HEK293 (cell line): ENCODE data around the gene LMOD1.

Experiments used
- BCL11A ChIP-seq: fragments of 450-650 bp; formaldehyde crosslinking; IDR thresholded peaks from 2 replicates; pipeline ENCODE4 v1.5.1; 2016; ENCODE audit warnings: low read depth, missing biosample characterization, missing genetic modification characterization
- GLIS2 ChIP-seq: fragments of 450-650 bp; formaldehyde crosslinking; IDR thresholded peaks from 2 replicates; pipeline ENCODE4 v1.5.1; 2016; ENCODE audit warnings: missing biosample characterization, missing genetic modification characterization
- KLF1 ChIP-seq: fragments of 450-650 bp; formaldehyde crosslinking; IDR thresholded peaks from 2 replicates; pipeline ENCODE4 v1.5.1; 2016; ENCODE audit warnings: missing biosample characterization, missing genetic modification characterization
- OSR2 ChIP-seq: fragments of 450-650 bp; formaldehyde crosslinking; IDR thresholded peaks from 2 replicates; pipeline ENCODE4 v1.5.1; 2016; ENCODE audit warnings: missing biosample characterization, missing genetic modification characterization
- RBAK ChIP-seq: fragments of 450-650 bp; formaldehyde crosslinking; IDR thresholded peaks from 2 replicates; pipeline ENCODE4 v1.5.1; 2016; ENCODE audit warnings: missing biosample characterization, missing genetic modification characterization
- SCRT1 ChIP-seq: fragments of 450-650 bp; formaldehyde crosslinking; IDR thresholded peaks from 2 replicates; pipeline ENCODE4 v1.5.1; 2016; ENCODE audit warnings: missing biosample characterization, missing genetic modification characterization, borderline replicate concordance
- SP2 ChIP-seq: fragments of 450-650 bp; formaldehyde crosslinking; IDR thresholded peaks from 2 replicates; pipeline ENCODE4 v1.5.1; 2016; ENCODE audit warnings: missing biosample characterization, missing genetic modification characterization
- SP7 ChIP-seq: fragments of 450-650 bp; formaldehyde crosslinking; IDR thresholded peaks from 2 replicates; pipeline ENCODE4 v1.5.1; 2016; ENCODE audit warnings: missing biosample characterization, missing genetic modification characterization
- TRIM28 ChIP-seq: IDR thresholded peaks from 2 replicates; pipeline ENCODE4 v1.6.1; 2011; ENCODE audit warnings: low read length, control low read depth, borderline replicate concordance
- ZBTB48 ChIP-seq: fragments of 450-650 bp; formaldehyde crosslinking; IDR thresholded peaks from 2 replicates; pipeline ENCODE4 v1.5.1; 2016; ENCODE audit warnings: missing biosample characterization, missing genetic modification characterization
- ZFP69B ChIP-seq: fragments of 450-650 bp; formaldehyde crosslinking; IDR thresholded peaks from 2 replicates; pipeline ENCODE4 v1.5.1; 2016; ENCODE audit warnings: missing biosample characterization, missing genetic modification characterization
- ZIC2 ChIP-seq: fragments of 450-650 bp; formaldehyde crosslinking; IDR thresholded peaks from 2 replicates; pipeline ENCODE4 v1.5.1; 2016; ENCODE audit warnings: missing biosample characterization, missing genetic modification characterization
- ZNF202 ChIP-seq: fragments of 450-650 bp; formaldehyde crosslinking; IDR thresholded peaks from 2 replicates; pipeline ENCODE4 v1.5.1; 2016; ENCODE audit warnings: missing biosample characterization, missing genetic modification characterization, borderline replicate concordance
- ZNF23 ChIP-seq: fragments of 450-650 bp; formaldehyde crosslinking; IDR thresholded peaks from 2 replicates; pipeline ENCODE4 v1.5.1; 2016; ENCODE audit warnings: missing biosample characterization, missing genetic modification characterization, borderline replicate concordance
- ZNF394 ChIP-seq: fragments of 450-650 bp; formaldehyde crosslinking; IDR thresholded peaks from 2 replicates; pipeline ENCODE4 v1.5.1; 2016; ENCODE audit warnings: missing biosample characterization, missing genetic modification characterization, mild to moderate bottlenecking, moderate library complexity, borderline replicate concordance
- ZNF558 ChIP-seq: fragments of 450-650 bp; formaldehyde crosslinking; IDR thresholded peaks from 2 replicates; pipeline ENCODE4 v1.5.1; 2016; ENCODE audit warnings: missing biosample characterization, missing genetic modification characterization
- ZNF610 ChIP-seq: fragments of 450-650 bp; formaldehyde crosslinking; IDR thresholded peaks from 2 replicates; pipeline ENCODE4 v1.5.1; 2016; ENCODE audit warnings: missing biosample characterization, missing genetic modification characterization, borderline replicate concordance
- ZNF629 ChIP-seq: fragments of 450-650 bp; formaldehyde crosslinking; IDR thresholded peaks from 2 replicates; pipeline ENCODE4 v1.5.1; 2017; ENCODE audit warnings: missing biosample characterization, missing genetic modification characterization
- ZNF701 ChIP-seq: fragments of 450-650 bp; formaldehyde crosslinking; IDR thresholded peaks from 2 replicates; pipeline ENCODE4 v1.5.1; 2016; ENCODE audit warnings: missing biosample characterization, missing genetic modification characterization
- ZNF777 ChIP-seq: fragments of 450-650 bp; formaldehyde crosslinking; IDR thresholded peaks from 2 replicates; pipeline ENCODE4 v1.5.1; 2017; ENCODE audit warnings: missing biosample characterization, missing genetic modification characterization, borderline replicate concordance
- TF ChIP-seq, protein P1 (sequence below): fragments of 450-650 bp; formaldehyde crosslinking; IDR thresholded peaks from 2 replicates; pipeline ENCODE4 v1.5.1; 2016; ENCODE audit warnings: missing biosample characterization, missing genetic modification characterization
- TF ChIP-seq, protein P2 (sequence below): fragments of 450-650 bp; formaldehyde crosslinking; IDR thresholded peaks from 2 replicates; pipeline ENCODE4 v1.5.1; 2016; ENCODE audit warnings: missing biosample characterization, missing genetic modification characterization
- TF ChIP-seq, protein P3 (sequence below): fragments of 450-650 bp; formaldehyde crosslinking; conservative IDR thresholded peaks from 2 replicates; pipeline ENCODE4 v1.5.1; 2016; ENCODE audit warnings: low read depth, missing biosample characterization, missing genetic modification characterization
- TF ChIP-seq, protein P4 (sequence below): fragments of 450-650 bp; IDR thresholded peaks from 2 replicates; pipeline ENCODE4 v1.5.1; 2018; ENCODE audit warnings: missing biosample characterization, missing genetic modification characterization
- TF ChIP-seq, protein P5 (sequence below): fragments of 450-650 bp; formaldehyde crosslinking; optimal IDR thresholded peaks from 2 replicates; pipeline ENCODE3; 2016; ENCODE audit warnings: missing biosample characterization, mild to moderate bottlenecking, missing genetic modification characterization
- TF ChIP-seq, protein P6 (sequence below): fragments of 450-650 bp; formaldehyde crosslinking; IDR thresholded peaks from 2 replicates; pipeline ENCODE4 v1.5.1; 2017; ENCODE audit warnings: missing biosample characterization, missing genetic modification characterization

The LMOD1 gene

DNA sequence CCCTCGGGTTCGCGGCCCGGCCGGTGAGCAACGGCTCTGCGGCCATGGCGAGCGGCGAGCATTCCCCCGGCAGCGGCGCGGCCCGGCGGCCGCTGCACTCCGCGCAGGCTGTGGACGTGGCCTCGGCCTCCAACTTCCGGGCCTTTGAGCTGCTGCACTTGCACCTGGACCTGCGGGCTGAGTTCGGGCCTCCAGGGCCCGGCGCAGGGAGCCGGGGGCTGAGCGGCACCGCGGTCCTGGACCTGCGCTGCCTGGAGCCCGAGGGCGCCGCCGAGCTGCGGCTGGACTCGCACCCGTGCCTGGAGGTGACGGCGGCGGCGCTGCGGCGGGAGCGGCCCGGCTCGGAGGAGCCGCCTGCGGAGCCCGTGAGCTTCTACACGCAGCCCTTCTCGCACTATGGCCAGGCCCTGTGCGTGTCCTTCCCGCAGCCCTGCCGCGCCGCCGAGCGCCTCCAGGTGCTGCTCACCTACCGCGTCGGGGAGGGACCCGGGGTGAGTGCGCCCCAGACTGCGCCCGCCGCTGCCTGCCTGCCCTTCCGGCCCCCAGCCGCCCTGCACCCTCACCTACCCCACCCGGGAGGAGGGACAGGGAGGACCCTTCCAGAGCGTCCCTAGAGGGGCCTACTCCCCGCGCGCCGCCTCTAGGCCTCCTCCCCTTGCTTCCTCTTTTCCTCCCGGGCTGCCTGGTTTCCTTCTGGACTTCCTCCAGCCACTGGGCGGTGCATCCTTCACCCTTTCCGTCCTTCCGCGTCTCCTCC lies 36.5 kb upstream of the LMOD1 start, which contains the start of gene RNPEP (continued):
- TF ChIP-seq, protein P1, sequence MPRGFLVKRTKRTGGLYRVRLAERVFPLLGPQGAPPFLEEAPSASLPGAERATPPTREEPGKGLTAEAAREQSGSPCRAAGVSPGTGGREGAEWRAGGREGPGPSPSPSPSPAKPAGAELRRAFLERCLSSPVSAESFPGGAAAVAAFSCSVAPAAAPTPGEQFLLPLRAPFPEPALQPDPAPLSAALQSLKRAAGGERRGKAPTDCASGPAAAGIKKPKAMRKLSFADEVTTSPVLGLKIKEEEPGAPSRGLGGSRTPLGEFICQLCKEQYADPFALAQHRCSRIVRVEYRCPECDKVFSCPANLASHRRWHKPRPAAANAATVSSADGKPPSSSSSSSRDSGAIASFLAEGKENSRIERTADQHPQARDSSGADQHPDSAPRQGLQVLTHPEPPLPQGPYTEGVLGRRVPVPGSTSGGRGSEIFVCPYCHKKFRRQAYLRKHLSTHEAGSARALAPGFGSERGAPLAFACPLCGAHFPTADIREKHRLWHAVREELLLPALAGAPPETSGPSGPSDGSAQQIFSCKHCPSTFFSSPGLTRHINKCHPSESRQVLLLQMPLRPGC (tag by site-specific recombination): 0 out of 2 replicates have a peak, but pooled peaks have one; percentile 18
- TF ChIP-seq, protein P2, sequence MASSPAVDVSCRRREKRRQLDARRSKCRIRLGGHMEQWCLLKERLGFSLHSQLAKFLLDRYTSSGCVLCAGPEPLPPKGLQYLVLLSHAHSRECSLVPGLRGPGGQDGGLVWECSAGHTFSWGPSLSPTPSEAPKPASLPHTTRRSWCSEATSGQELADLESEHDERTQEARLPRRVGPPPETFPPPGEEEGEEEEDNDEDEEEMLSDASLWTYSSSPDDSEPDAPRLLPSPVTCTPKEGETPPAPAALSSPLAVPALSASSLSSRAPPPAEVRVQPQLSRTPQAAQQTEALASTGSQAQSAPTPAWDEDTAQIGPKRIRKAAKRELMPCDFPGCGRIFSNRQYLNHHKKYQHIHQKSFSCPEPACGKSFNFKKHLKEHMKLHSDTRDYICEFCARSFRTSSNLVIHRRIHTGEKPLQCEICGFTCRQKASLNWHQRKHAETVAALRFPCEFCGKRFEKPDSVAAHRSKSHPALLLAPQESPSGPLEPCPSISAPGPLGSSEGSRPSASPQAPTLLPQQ: peak; percentile 65; the same call in 1 of the 2 replicates
- TF ChIP-seq, protein P3, sequence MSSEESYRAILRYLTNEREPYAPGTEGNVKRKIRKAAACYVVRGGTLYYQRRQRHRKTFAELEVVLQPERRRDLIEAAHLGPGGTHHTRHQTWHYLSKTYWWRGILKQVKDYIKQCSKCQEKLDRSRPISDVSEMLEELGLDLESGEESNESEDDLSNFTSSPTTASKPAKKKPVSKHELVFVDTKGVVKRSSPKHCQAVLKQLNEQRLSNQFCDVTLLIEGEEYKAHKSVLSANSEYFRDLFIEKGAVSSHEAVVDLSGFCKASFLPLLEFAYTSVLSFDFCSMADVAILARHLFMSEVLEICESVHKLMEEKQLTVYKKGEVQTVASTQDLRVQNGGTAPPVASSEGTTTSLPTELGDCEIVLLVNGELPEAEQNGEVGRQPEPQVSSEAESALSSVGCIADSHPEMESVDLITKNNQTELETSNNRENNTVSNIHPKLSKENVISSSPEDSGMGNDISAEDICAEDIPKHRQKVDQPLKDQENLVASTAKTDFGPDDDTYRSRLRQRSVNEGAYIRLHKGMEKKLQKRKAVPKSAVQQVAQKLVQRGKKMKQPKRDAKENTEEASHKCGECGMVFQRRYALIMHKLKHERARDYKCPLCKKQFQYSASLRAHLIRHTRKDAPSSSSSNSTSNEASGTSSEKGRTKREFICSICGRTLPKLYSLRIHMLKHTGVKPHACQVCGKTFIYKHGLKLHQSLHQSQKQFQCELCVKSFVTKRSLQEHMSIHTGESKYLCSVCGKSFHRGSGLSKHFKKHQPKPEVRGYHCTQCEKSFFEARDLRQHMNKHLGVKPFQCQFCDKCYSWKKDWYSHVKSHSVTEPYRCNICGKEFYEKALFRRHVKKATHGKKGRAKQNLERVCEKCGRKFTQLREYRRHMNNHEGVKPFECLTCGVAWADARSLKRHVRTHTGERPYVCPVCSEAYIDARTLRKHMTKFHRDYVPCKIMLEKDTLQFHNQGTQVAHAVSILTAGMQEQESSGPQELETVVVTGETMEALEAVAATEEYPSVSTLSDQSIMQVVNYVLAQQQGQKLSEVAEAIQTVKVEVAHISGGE (tag by site-specific recombination): peak; percentile 98
- TF ChIP-seq BCL11A (tag by site-specific recombination) (no peak), ZNF701 (tag by site-specific recombination) (peak; percentile 46; the same call in 1 of the 2 replicates), SP2 (tag by site-specific recombination) (peak; percentile 97), GLIS2 (peak; percentile 74), ZBTB48 (tag by site-specific recombination) (peak; percentile 88; the same call in 1 of the 2 replicates), ZFP69B (peak; percentile 19; the same call in 1 of the 2 replicates), ZNF610 (tag by site-specific recombination) (no peak; the same call in 1 of the 2 replicates), ZNF202 (tag by site-specific recombination) (no peak), ZIC2 (tag by site-specific recombination) (peak; percentile 53; the same call in 1 of the 2 replicates), TRIM28 (no peak; the same call in 1 of the 2 replicates), RBAK (tag by site-specific recombination) (no peak), ZNF558 (no peak), ZNF394 (tag by site-specific recombination) (no peak; the same call in 1 of the 2 replicates), ZNF23 (tag by site-specific recombination) (no peak), KLF1 (peak; percentile 95), OSR2 (tag by site-specific recombination) (peak; percentile 47), SCRT1 (tag by site-specific recombination) (no peak), SP7 (tag by site-specific recombination) (peak; percentile 76), ZNF777 (tag by site-specific recombination) (no peak), ZNF629 (tag by site-specific recombination) (peak; percentile 49)
- TF ChIP-seq, protein P4, sequence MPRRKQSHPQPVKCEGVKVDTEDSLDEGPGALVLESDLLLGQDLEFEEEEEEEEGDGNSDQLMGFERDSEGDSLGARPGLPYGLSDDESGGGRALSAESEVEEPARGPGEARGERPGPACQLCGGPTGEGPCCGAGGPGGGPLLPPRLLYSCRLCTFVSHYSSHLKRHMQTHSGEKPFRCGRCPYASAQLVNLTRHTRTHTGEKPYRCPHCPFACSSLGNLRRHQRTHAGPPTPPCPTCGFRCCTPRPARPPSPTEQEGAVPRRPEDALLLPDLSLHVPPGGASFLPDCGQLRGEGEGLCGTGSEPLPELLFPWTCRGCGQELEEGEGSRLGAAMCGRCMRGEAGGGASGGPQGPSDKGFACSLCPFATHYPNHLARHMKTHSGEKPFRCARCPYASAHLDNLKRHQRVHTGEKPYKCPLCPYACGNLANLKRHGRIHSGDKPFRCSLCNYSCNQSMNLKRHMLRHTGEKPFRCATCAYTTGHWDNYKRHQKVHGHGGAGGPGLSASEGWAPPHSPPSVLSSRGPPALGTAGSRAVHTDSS (tag by site-specific recombination): no peak; the same call in 1 of the 2 replicates
- TF ChIP-seq, protein P5, sequence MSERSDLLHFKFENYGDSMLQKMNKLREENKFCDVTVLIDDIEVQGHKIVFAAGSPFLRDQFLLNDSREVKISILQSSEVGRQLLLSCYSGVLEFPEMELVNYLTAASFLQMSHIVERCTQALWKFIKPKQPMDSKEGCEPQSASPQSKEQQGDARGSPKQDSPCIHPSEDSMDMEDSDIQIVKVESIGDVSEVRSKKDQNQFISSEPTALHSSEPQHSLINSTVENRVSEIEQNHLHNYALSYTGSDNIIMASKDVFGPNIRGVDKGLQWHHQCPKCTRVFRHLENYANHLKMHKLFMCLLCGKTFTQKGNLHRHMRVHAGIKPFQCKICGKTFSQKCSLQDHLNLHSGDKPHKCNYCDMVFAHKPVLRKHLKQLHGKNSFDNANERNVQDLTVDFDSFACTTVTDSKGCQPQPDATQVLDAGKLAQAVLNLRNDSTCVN (tag by site-specific recombination): peak; percentile 92
- TF ChIP-seq, protein P6, sequence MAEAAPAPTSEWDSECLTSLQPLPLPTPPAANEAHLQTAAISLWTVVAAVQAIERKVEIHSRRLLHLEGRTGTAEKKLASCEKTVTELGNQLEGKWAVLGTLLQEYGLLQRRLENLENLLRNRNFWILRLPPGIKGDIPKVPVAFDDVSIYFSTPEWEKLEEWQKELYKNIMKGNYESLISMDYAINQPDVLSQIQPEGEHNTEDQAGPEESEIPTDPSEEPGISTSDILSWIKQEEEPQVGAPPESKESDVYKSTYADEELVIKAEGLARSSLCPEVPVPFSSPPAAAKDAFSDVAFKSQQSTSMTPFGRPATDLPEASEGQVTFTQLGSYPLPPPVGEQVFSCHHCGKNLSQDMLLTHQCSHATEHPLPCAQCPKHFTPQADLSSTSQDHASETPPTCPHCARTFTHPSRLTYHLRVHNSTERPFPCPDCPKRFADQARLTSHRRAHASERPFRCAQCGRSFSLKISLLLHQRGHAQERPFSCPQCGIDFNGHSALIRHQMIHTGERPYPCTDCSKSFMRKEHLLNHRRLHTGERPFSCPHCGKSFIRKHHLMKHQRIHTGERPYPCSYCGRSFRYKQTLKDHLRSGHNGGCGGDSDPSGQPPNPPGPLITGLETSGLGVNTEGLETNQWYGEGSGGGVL (tag by site-specific recombination): peak; percentile 73; the same call in 1 of the 2 replicates
- TF ChIP-seq, all 188 proteins: peak for 51
